Loucy (cell line): ENCODE data around the gene RHOJ.
"Not testable (repeated sequence)": the region's sequence is repeated elsewhere in the genome, so short reads cannot be mapped to it uniquely, and the experiment has no call there.

Source experiments
- EZH2phosphoT487 ChIP-seq: fragments of 200-600 bp; IDR thresholded peaks from 2 replicates; pipeline ENCODE4 v1.6.1; 2018; ENCODE audit warnings: antibody characterized with exemption, mild to moderate bottlenecking, moderate library complexity, borderline replicate concordance
- TF ChIP-seq, protein P1 (sequence below): fragments of 200-600 bp; sonication (generic); conservative IDR thresholded peaks from 2 replicates; pipeline ENCODE4 v1.5.1; 2014; ENCODE audit warnings: mild to moderate bottlenecking, antibody characterized with exemption, low read length

DNA sequence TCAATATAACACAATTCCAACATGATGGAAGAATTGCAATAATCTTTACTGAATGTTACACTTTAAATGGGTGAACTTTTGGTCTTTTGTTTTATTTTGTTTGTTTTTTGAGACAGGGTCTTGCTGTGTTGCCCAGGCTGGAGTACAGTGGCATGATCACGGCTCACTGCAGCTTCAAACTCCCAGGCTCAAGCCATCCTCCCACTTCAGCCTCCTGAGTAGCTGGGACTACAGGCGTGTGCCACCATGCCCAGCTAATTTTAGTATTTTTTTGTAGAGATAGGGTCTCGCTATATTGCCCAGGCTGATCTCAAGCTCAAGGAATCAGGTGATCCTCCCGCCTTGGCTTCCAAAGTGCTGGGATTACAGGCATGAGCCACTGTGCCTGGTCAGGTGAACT lies 75.7 kb downstream of the RHOJ start:
- TF ChIP-seq, protein P1, sequence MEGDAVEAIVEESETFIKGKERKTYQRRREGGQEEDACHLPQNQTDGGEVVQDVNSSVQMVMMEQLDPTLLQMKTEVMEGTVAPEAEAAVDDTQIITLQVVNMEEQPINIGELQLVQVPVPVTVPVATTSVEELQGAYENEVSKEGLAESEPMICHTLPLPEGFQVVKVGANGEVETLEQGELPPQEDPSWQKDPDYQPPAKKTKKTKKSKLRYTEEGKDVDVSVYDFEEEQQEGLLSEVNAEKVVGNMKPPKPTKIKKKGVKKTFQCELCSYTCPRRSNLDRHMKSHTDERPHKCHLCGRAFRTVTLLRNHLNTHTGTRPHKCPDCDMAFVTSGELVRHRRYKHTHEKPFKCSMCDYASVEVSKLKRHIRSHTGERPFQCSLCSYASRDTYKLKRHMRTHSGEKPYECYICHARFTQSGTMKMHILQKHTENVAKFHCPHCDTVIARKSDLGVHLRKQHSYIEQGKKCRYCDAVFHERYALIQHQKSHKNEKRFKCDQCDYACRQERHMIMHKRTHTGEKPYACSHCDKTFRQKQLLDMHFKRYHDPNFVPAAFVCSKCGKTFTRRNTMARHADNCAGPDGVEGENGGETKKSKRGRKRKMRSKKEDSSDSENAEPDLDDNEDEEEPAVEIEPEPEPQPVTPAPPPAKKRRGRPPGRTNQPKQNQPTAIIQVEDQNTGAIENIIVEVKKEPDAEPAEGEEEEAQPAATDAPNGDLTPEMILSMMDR, result not testable (repeated sequence)
- not testable (repeated sequence) for TF ChIP-seq EZH2phosphoT487
